Measurements from ENCODE around the gene GRIN2A. TPM values are rescaled to one million over a fixed set of nuclear protein-coding genes. Genes with fewer than 3 reads are reported as not detected.

GRIN2A gene
- polyA plus RNA-seq, 1 donor (not counting 4 experiments of a cell fraction or from before 2014, with no cell fraction given) = 0.01 TPM

- no peaks in the 10 kb centered on the region for H3K79me2 ChIP-seq (ENCODE audit: control insufficient read depth, insufficient read depth, low read length)
- no peaks in the 10 kb centered on the region for H3K36me3 ChIP-seq (ENCODE audit: control insufficient read depth in 2 of 2, extremely low read depth in 1 of 2, insufficient read depth in 2 of 2, low read length in 2 of 2)
- H3K9me3 ChIP-seq (ENCODE audit: control insufficient read depth, low read depth, low read length) = no peaks in the 10 kb centered on the region
- no peak overlapping the region for H3K4me3 ChIP-seq (ENCODE audit: control insufficient read depth in 2 of 3, extremely low read depth in 1 of 3, insufficient read depth in 2 of 3, low read depth in 1 of 3, low read length in 3 of 3)
- no peak overlapping the region for H3K9ac ChIP-seq (ENCODE audit: control insufficient read depth, extremely low read depth, insufficient read depth, low read length)
- TF ChIP-seq CTCF (optimal IDR thresholded peaks at IDR 0.05 in 1 of 3, IDR thresholded peaks at IDR 0.05 in 1 of 3, conservative IDR thresholded peaks at IDR 0.05 in 1 of 3; ENCODE audit: extremely low read depth in 1 of 3, insufficient read depth in 2 of 3, low read length in 3 of 3) (no peak), EZH2 (IDR thresholded peaks at IDR 0.05; ENCODE audit: low read length) (no peak)
- no peaks in the 10 kb centered on the region for H4K20me1 ChIP-seq (ENCODE audit: control insufficient read depth, extremely low read depth, insufficient read depth, low read length)
- no peak for DNase-seq (ENCODE audit: low read depth, low spot score)
- no peak overlapping the region for H3K4me2 ChIP-seq (ENCODE audit: control insufficient read depth, extremely low read depth, insufficient read depth, low read depth, low read length)
- H2AFZ ChIP-seq (ENCODE audit: control insufficient read depth, low read length) = no peak overlapping the region
- no peaks in the 10 kb centered on the region for H3K9me1 ChIP-seq (ENCODE audit: control insufficient read depth, extremely low read depth, insufficient read depth, low read length)
- H3K4me1 ChIP-seq (ENCODE audit: control insufficient read depth, extremely low read depth, insufficient read depth, low read length) = no peaks in the 10 kb centered on the region
- FAIRE-seq = no peak
- H3K27ac ChIP-seq (ENCODE audit: control insufficient read depth, insufficient read depth, low read length) = no peak overlapping the region
- no peaks in the 10 kb centered on the region for H3K27me3 ChIP-seq (ENCODE audit: control insufficient read depth, extremely low read depth, insufficient read depth, low read length)
- dilution Hi-C loops (cut with MboI; ENCODE audit: extremely low pct_ligation_motif_present, low sequenced_read_pairs) = no loop called here
These were observed 75.1 kb downstream of the GRIN2A start for GRCh38 chr16:10107081-10107480.

GRCh38 chr16:10103700-10104099, 78.5 kb downstream of the GRIN2A start:
- H3K27ac ChIP-seq (ENCODE audit: control insufficient read depth, insufficient read depth, low read length) = no peak overlapping the region
- H3K4me1 ChIP-seq (ENCODE audit: control insufficient read depth, extremely low read depth, insufficient read depth, low read length) = no peaks in the 10 kb centered on the region
- no peaks in the 10 kb centered on the region for H3K27me3 ChIP-seq (ENCODE audit: control insufficient read depth, extremely low read depth, insufficient read depth, low read length)
- no peaks in the 10 kb centered on the region for H3K9me3 ChIP-seq (ENCODE audit: control insufficient read depth, low read depth, low read length)
- no peaks in the 10 kb centered on the region for H4K20me1 ChIP-seq (ENCODE audit: control insufficient read depth, extremely low read depth, insufficient read depth, low read length)
- H3K4me3 ChIP-seq (ENCODE audit: control insufficient read depth in 2 of 3, extremely low read depth in 1 of 3, insufficient read depth in 2 of 3, low read depth in 1 of 3, low read length in 3 of 3) = no peak overlapping the region
- FAIRE-seq (no peak), DNase-seq (ENCODE audit: low read depth, low spot score) (no peak)
- H3K9me1 ChIP-seq (ENCODE audit: control insufficient read depth, extremely low read depth, insufficient read depth, low read length) = no peaks in the 10 kb centered on the region
- H3K9ac ChIP-seq (ENCODE audit: control insufficient read depth, extremely low read depth, insufficient read depth, low read length) = no peak overlapping the region
- no peaks in the 10 kb centered on the region for H3K36me3 ChIP-seq (ENCODE audit: control insufficient read depth in 2 of 2, extremely low read depth in 1 of 2, insufficient read depth in 2 of 2, low read length in 2 of 2)
- H2AFZ ChIP-seq (ENCODE audit: control insufficient read depth, low read length) = no peak overlapping the region
- TF ChIP-seq EZH2 (IDR thresholded peaks at IDR 0.05; ENCODE audit: low read length) = no peak
- no peak for TF ChIP-seq CTCF (optimal IDR thresholded peaks at IDR 0.05 in 1 of 3, IDR thresholded peaks at IDR 0.05 in 1 of 3, conservative IDR thresholded peaks at IDR 0.05 in 1 of 3; ENCODE audit: extremely low read depth in 1 of 3, insufficient read depth in 2 of 3, low read length in 3 of 3)
- no peaks in the 10 kb centered on the region for H3K79me2 ChIP-seq (ENCODE audit: control insufficient read depth, insufficient read depth, low read length)
- dilution Hi-C loops (cut with MboI; ENCODE audit: extremely low pct_ligation_motif_present, low sequenced_read_pairs) = no loop called here
- H3K4me2 ChIP-seq (ENCODE audit: control insufficient read depth, extremely low read depth, insufficient read depth, low read depth, low read length) = no peak overlapping the region

Data from keratinocyte (primary cell).